Liver (tissue), 3 donors: ENCODE results near the gene RTN4.

ENCODE experiments used
- CTCF ChIP-seq: fragments of 150-350 bp; IDR thresholded peaks from 2 replicates; pipeline ENCODE4 v1.5.1; 2017; ENCODE audit warnings: improper control_type of control experiment, low read depth, low read length; ENCODE audit not compliant: missing input control
- REST ChIP-seq: IDR thresholded peaks from 2 replicates; pipeline ENCODE4 v1.6.1; 2016; ENCODE audit warnings: antibody characterized with exemption, mild to moderate bottlenecking
- TAF1 ChIP-seq: conservative IDR thresholded peaks from 2 replicates; pipeline ENCODE4 v1.6.1; 2016; ENCODE audit warnings: antibody characterized with exemption, mild to moderate bottlenecking
- donor health status: healthy.
- donor health status: healthy.

- no peak for TF ChIP-seq TAF1
- TF ChIP-seq CTCF = no peak
- no peak for TF ChIP-seq REST
Observed at GRCh38 chr2:55047677-55048299, 2.5 kb downstream of the RTN4 start.
